K562 (cell line): ENCODE data around the gene HS3ST5. TPM values are rescaled to one million over a fixed set of nuclear protein-coding genes. Genes with fewer than 3 reads are reported as not detected.

Experiments used
- ATAC-seq: fragments of 200-7000 bp; cut with Tn5 transposase; 3 replicates; pipeline ENCODE4 v1.9.1; 2020; ENCODE audit warnings: moderate library complexity
- BruUV-seq: library from RNA; stranded (reverse); fragments of 400-500 nt; replicated peaks from 2 replicates; lab custom pipeline; 2021; lab: Mats Ljungman, UMichigan
- CTCF ChIA-PET: fragments of 300-600 bp; formaldehyde crosslinking; extraction: SDS; loops from one replicate; lab custom pipeline; 2021; ENCODE audit warnings: low intra/inter-chr PET ratio; lab: Yijun Ruan, JAX
- POLR2A ChIA-PET: fragments of 300-600, 350-650 bp; sonication (Branson Sonifier 250); formaldehyde crosslinking; extraction: SDS; loops from one replicate; lab custom pipeline; 2021; ENCODE audit warnings: antibody characterized with exemption, inconsistent platforms; lab: Yijun Ruan, JAX
- DNase-seq, 4 experiments: peaks; one replicate each; pipeline versions ENCODE4 v3.0.0 to v3.0.0-alpha.2; 2011 to 2018; ENCODE audit warnings: low spot score in 3 of 4, mixed read lengths in 3 of 4; ENCODE audit errors: extremely low read depth in 1 of 4
- FAIRE-seq: peaks from 2 replicates; lab custom pipeline; 2011; peaks lifted over from hg19 to GRCh38; lab: Jason Lieb, UNC
- H2AFZ ChIP-seq: 2 replicates; pipeline ENCODE4 v1.6.0; 2011; ENCODE audit warnings: low read depth, low read length, control low read depth, inconsistent platforms
- H3K27ac ChIP-seq: fragments of 200-600 bp; 3 replicates; pipeline ENCODE4 v1.8.0; 2011; ENCODE audit warnings: low read depth, mild to moderate bottlenecking, control low read depth, inconsistent platforms, low read length, moderate library complexity, mixed read lengths; ENCODE audit errors: extremely low read depth
- H3K27me3 ChIP-seq, 2 experiments: fragments of 300-600 bp in 1 of 2; 2 replicates in 1 of 2; 3 replicates in 1 of 2; pipeline versions ENCODE4 v1.6.0 to v1.8.0; 2011; ENCODE audit warnings: inconsistent platforms in 2 of 2, low read length in 2 of 2, mild to moderate bottlenecking in 1 of 2, mixed read lengths in 1 of 2, moderate library complexity in 1 of 2; ENCODE audit not compliant: control insufficient read depth in 2 of 2, insufficient read depth in 2 of 2
- H3K36me3 ChIP-seq: fragments of 300-600 bp; 3 replicates; pipeline ENCODE4 v1.8.0; 2011; ENCODE audit warnings: mild to moderate bottlenecking, low read length, inconsistent platforms; ENCODE audit not compliant: control insufficient read depth, insufficient read depth
- H3K4me1 ChIP-seq, 2 experiments: fragments of 200-600 bp in 1 of 2; replicated peaks in 1 of 2; 2 replicates in 1 of 2; 3 replicates in 1 of 2; pipeline versions ENCODE4 v1.5.1 to v1.8.0; 2011; ENCODE audit warnings: inconsistent platforms in 2 of 2, low read length in 2 of 2, mild to moderate bottlenecking in 1 of 2, mixed read lengths in 1 of 2, moderate library complexity in 1 of 2; ENCODE audit not compliant: control insufficient read depth in 2 of 2, insufficient read depth in 2 of 2
- H3K4me2 ChIP-seq: 2 replicates; pipeline ENCODE4 v1.6.1; 2011; ENCODE audit warnings: low read length, control low read depth, inconsistent platforms, mixed read lengths; ENCODE audit not compliant: insufficient read depth
- H3K4me3 ChIP-seq: fragments of 200-600 bp; sonication (generic), shearing (Covaris generic); 2 replicates; pipeline ENCODE4 v1.5.1; 2016; ENCODE audit warnings: control low read depth, inconsistent platforms
- H3K79me2 ChIP-seq: fragments of 200-600 bp; 3 replicates; pipeline ENCODE4 v1.8.0; 2011; ENCODE audit warnings: low read length, inconsistent platforms; ENCODE audit not compliant: control insufficient read depth, insufficient read depth
- H3K9ac ChIP-seq, 2 experiments: 2 replicates each; pipeline versions ENCODE4 v1.6.0 to v1.6.1; 2011; ENCODE audit warnings: low read depth in 2 of 2, low read length in 2 of 2, control low read depth in 1 of 2, inconsistent platforms in 1 of 2, mild to moderate bottlenecking in 1 of 2, mixed read lengths in 1 of 2; ENCODE audit not compliant: insufficient read depth in 1 of 2
- H3K9me1 ChIP-seq: one replicate; pipeline ENCODE4 v1.6.0; 2011; ENCODE audit warnings: inconsistent platforms, mild to moderate bottlenecking, low read length, moderate library complexity; ENCODE audit not compliant: control insufficient read depth, insufficient read depth
- H3K9me3 ChIP-seq: replicated peaks from 2 replicates; pipeline ENCODE4 v1.5.1; 2011; ENCODE audit warnings: low read depth, low read length, inconsistent platforms; ENCODE audit not compliant: control insufficient read depth, insufficient read depth
- H4K20me1 ChIP-seq: replicated peaks from 2 replicates; pipeline ENCODE4 v1.6.1; 2011; ENCODE audit warnings: low read length, inconsistent platforms, mixed read lengths; ENCODE audit not compliant: control insufficient read depth, insufficient read depth
- NELFE ChIP-seq: IDR thresholded peaks from 2 replicates; pipeline ENCODE4 v1.6.1; 2011; ENCODE audit warnings: mild to moderate bottlenecking; ENCODE audit not compliant: insufficient read depth, insufficient read length
- TBL1XR1 ChIP-seq, 2 experiments: IDR thresholded peaks; 2 replicates each; pipeline ENCODE4 v1.6.1; 2012; ENCODE audit warnings: improper control_type of control experiment in 2 of 2, low read length in 2 of 2, mild to moderate bottlenecking in 1 of 2
- U2AF1 ChIP-seq: fragments of 200-400 bp; formaldehyde crosslinking; optimal IDR thresholded peaks from 2 replicates; pipeline ENCODE3; 2017; ENCODE audit warnings: mild to moderate bottlenecking, low read depth, low read length, moderate library complexity
- ZNF197 ChIP-seq: fragments of 200-800 bp; sonication (Bioruptor generic); IDR thresholded peaks from 2 replicates; pipeline ENCODE4 v1.6.1; 2016; ENCODE audit warnings: low read depth, missing genetic modification characterization, missing compliant biosample characterization
- ZNF232 ChIP-seq: sonication (generic); formaldehyde crosslinking; IDR thresholded peaks from 2 replicates; pipeline ENCODE4 v1.8.0; 2022; ENCODE audit warnings: mild to moderate bottlenecking, missing genetic modification reagents
- WGBS: fragments of 100-300 bp; shearing (Covaris generic); methylation state at CpG from one replicate; pipeline ENCODE4 v1.1.6; 2016; ENCODE audit warnings: low coverage, mixed read lengths; ENCODE audit not compliant: insufficient coverage; ENCODE audit errors: missing lambda C conversion rate; 5-methylcytosine and 5-hydroxymethylcytosine counted together
- in situ Hi-C: fragments of 300-500 bp; cut with MboI; formaldehyde crosslinking; loops from 4 replicates; pipeline ENCODE4 v1.15.0; 2018; ENCODE audit warnings: inconsistent platforms, mixed read lengths
- intact Hi-C: fragments of 100-400 bp; cut with micrococcal nuclease; formaldehyde crosslinking; loops from 2 replicates; pipeline ENCODE4 v1.14.2; 2022
- polyA plus RNA-seq, 8 experiments: library from polyadenylated mRNA; depleted of rRNA in 4 of 8; stranded (reverse) in 5 of 8; unstranded in 3 of 8; fragments of >200 nt; fragmentation: Nextera tagmentation in 2 of 8; fragmentation: Illumina TruSeq in 1 of 8; extraction: Ambion mirVana in 2 of 8; extraction: Trizol in 1 of 8; gene quantifications; 2 replicates each; pipeline versions ENCODE4 v1.2.1 to v1.2.3, GENCODE V29; 2011 to 2014; ENCODE audit warnings: inconsistent platforms in 1 of 8, missing spikeins in 1 of 8
- total RNA-seq, 7 experiments: library from RNA; depleted of rRNA in 6 of 7; stranded (reverse); fragments of >200 nt in 6 of 7; fragmentation: Illumina TruSeq in 2 of 7; extraction: Trizol in 2 of 7; gene quantifications; 2 replicates each; pipeline versions ENCODE4 v1.2.1 to v1.2.3, GENCODE V29; 2011 to 2021; ENCODE audit warnings: low replicate concordance in 1 of 7
- TF ChIP-seq, protein P1 (sequence below): fragments of 450-650 bp; formaldehyde crosslinking; IDR thresholded peaks from 2 replicates; pipeline ENCODE4 v1.4.0; 2020; ENCODE audit warnings: mild to moderate bottlenecking, moderate library complexity

HS3ST5 gene
- total and polyA plus RNA-seq, 9 of the 15 experiments (the other 6 are each of a cell fraction or from before 2014, with no cell fraction given), result not detected

DNA sequence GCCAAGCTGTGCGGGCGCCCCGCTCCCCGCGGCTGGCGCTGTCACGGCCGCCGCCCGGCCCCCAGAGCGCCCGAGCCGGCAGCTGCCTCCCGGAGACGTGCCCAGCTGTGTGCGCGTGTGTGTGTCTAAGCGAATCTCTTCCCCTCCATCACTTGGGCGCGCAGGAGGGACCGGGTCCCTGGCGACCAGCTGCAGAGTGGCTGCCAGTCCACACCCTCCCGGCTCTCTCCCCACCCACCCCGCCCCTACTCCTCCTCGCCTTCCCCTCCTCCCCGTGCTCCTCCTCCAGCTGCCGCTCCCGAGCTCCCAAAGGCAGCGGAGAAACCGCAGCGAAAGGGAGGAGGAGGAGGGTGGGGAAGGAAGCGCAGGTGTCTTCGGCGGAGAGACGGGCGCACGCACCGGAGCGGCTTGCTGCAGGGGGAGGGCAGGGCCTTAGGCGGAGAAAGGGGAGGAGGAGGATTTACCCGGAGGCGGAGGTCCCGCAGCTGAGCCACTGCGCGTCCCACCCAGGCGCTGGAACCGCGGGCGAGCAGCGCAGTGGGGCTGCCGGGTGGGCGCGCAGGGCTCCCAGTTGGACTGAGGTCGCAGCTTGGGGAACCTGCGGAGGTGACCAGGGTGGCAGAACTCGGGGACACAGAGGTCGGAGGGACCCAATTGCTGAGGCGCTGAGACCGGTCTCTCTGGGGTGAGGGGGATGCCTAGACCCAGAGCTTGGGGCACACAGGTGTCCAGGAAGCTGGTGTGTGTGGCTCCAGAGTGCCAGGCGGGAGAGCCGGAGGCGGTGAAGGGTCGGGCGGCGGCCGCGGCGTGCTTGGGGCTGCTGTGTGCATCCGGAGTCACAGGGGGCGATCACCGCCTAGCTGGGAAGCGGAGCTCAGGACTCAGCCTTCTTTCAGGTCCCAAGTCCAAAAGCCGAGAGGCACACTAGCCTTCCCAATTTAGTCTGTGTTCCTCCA is at the start of gene HS3ST5 (continued):
- TF ChIP-seq NELFE, result no peak
- no peak for TF ChIP-seq ZNF232 (CRISPR knock-in tag)
- TF ChIP-seq TBL1XR1 (IDR thresholded peaks at IDR 0.05; ENCODE audit: low read length in 2 of 2), result no peak
- TF ChIP-seq ZNF197 (CRISPR knock-in tag), result no peak
- no peak for TF ChIP-seq U2AF1

DNA sequence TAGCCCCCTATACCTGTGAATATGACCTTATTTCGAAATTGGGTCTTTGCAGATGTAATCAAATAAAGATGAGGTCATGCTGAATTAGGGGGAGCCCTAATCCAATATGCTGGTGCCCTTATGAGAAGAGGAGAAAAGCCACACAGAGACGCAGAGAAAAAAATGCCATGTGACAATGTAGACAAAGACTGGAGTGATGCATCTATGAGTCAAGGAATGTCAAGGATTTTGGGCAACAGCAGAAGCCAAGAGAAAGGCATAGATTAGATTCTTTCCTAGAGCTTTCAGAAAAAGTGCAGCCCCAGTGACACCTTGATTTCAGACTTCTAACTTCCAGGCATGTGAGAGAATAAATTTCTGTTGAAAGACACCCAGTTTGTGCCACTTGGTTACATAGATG is 47.4 kb upstream of the HS3ST5 start:
- Histone ChIP-seq H2AFZ (no peak overlapping the region), H3K27ac (no peak overlapping the region), H3K9me3 (no peaks in the 10 kb centered on the region), H3K4me3 (no peak overlapping the region), H4K20me1 (no peaks in the 10 kb centered on the region), H3K4me1 (no peaks in the 10 kb centered on the region), H3K9me1 (no peaks in the 10 kb centered on the region), H3K4me2 (no peak overlapping the region), H3K79me2 (no peaks in the 10 kb centered on the region), H3K9ac (no peak overlapping the region), H3K36me3 (no peaks in the 10 kb centered on the region), H3K27me3 (no peaks in the 10 kb centered on the region)
- no peak for ATAC-seq
- TF ChIP-seq, protein P1, sequence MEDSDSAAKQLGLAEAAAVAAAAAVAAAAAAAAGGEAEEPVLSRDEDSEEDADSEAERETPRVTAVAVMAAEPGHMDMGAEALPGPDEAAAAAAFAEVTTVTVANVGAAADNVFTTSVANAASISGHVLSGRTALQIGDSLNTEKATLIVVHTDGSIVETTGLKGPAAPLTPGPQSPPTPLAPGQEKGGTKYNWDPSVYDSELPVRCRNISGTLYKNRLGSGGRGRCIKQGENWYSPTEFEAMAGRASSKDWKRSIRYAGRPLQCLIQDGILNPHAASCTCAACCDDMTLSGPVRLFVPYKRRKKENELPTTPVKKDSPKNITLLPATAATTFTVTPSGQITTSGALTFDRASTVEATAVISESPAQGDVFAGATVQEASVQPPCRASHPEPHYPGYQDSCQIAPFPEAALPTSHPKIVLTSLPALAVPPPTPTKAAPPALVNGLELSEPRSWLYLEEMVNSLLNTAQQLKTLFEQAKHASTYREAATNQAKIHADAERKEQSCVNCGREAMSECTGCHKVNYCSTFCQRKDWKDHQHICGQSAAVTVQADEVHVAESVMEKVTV (CRISPR knock-in tag), result no peak
- in situ Hi-C loops (no loop called here), intact Hi-C loops (no loop called here)
- POLR2A ChIA-PET, result no interaction called here
- no peak for DNase-seq
- no TSS peak for BruUV-seq
- WGBS, result 0% methylated on average over 1 of the region's 2 CpGs
- no peak for FAIRE-seq
- CTCF ChIA-PET, result no interaction called here
